GM19238 (cell line): ENCODE measurements around the gene MUC5AC.
A peak's percentile ranks its signal among the peaks of the same experiment; 100 is the strongest.

Experiments used
- DNase-seq: peaks from one replicate; pipeline ENCODE4 v3.0.0; 2011; ENCODE audit warnings: low spot score; ENCODE audit not compliant: insufficient read length

The MUC5AC gene

GRCh38 chr11:1195682-1196515, 38.1 kb downstream of the MUC5AC start:
- no peak for DNase-seq

- DNase-seq = no peak
These were observed 39.0 kb downstream of the MUC5AC start for GRCh38 chr11:1196516-1197391.

DNA sequence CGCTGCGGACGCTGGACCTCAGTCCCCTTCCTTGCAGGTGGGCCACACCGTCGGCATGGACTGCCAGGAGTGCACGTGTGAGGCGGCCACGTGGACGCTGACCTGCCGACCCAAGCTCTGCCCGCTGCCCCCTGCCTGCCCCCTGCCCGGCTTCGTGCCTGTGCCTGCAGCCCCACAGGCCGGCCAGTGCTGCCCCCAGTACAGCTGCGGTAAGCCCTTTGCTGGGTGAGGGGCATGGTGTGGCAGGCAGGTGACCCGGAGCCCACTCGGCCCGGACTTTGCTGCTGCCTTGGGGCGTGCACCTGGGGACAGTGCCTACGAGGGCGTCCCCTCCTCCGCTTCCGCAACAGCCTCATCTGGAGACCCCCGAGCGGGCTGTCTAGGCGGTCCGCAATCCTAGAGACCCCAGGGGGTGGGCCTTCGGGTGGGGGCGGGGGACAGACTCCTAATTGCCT, 39.7 kb downstream of the MUC5AC start:
- no peak for DNase-seq

DNA sequence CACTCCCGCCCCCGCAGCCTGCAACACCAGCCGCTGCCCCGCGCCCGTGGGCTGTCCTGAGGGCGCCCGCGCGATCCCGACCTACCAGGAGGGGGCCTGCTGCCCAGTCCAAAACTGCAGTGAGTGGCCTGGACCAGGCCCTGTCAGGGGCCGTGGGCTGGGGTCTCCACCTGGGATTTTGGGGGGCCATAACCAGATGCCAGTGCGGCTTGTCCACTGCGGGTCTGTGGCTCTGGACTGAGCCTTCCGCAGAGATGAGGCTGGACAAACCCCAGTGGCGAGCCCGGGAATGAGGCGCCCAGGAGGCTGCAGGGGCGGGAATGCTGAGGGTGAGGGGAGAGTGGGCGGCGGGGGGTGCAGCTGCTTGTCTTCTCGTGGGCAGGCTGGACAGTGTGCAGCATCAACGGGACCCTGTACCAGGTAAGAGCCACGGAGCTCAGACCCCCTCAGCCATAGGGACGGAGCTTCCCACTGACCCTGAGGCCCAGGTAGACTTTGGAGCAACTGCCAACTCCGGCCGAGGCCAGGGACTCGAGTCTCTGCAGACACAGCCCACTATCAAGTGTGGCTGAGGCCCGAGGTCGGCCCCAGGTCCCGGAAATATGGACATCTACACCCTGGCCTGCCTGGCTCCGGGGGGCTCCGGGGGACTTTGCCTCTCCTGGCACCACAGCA, 40.3 kb downstream of the MUC5AC start:
- DNase-seq = no peak

- DNase-seq = no peak
These were observed 40.9 kb downstream of the MUC5AC start for GRCh38 chr11:1198561-1199240.

GRCh38 chr11:1199241-1199750, 41.5 kb downstream of the MUC5AC start:
- DNase-seq = no peak

DNA sequence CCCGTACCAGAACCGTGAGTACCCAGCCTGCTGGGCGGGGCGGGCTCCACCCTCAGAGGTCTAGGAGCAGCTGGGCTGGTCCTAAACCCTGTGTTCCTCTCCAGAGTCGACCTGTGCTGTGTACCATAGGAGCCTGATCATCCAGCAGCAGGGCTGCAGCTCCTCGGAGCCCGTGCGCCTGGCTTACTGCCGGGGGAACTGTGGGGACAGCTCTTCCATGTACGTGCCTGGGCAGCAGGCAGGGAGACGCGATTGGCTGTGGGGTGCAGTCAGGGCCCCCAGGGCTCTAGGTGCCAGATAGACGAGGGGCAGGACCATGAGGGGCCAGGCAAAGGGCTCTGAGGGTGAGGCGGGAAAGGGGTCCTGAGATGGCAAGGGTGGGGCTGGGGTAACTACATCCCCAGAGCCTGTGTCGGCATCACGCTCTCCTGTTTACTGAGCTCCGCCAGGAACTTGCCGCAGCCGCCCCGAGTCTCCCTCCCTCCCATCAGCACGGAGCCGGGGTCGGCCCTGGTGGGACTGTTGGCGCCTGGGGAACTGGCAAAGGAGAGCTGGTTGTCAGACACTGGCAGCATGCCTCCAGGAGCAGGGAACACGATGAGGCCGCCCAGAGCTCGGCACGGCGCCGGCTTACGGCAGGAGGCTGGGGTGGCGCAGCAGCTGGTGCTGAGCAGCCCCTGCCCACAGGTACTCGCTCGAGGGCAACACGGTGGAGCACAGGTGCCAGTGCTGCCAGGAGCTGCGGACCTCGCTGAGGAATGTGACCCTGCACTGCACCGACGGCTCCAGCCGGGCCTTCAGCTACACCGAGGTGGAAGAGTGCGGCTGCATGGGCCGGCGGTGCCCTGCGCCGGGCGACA, 42.2 kb downstream of the MUC5AC start:
- DNase-seq = no peak

- no peak for DNase-seq
These were observed 42.9 kb downstream of the MUC5AC start for GRCh38 chr11:1200611-1201191.

DNA sequence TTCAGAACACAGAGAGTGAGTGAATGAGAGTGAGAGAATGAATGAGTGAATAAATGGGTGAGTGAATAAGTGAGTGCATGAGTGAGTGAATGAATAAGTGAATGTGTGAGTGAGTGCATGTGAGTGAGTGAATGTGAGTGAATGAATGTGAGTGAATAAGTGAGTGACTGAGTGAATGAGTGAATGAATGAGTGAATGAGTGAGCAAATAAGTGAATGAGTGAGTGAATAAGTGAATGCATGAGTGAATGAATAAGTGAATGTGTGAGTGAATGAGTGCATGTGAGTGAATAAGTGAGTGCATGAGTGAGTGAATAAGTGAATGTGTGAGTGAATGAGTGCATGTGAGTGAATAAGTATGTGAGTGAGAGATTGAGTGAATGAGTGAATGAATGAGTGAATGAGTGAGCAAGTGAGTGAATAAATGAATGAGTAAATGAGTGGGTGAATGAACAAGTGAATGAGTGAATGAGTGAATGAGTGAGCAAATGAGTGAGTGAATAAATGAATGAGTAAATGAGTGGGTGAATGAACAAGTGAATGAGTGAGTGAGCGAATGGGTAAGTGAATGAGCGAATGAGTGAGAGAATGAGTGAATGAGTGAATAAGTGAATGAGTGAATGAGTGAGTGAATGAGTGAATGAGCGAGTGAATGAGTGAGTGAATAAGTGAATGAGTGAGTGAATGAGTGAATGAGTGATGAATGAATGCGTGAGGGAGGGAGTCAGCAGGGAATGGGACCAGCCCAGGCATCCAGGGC, 43.8 kb downstream of the MUC5AC start:
- no peak for DNase-seq

- DNase-seq = no peak
These were observed 44.5 kb downstream of the MUC5AC start for GRCh38 chr11:1202154-1202775.

- peak; percentile 81 for DNase-seq
These were observed 45.2 kb downstream of the MUC5AC start for GRCh38 chr11:1202776-1203504.

DNA sequence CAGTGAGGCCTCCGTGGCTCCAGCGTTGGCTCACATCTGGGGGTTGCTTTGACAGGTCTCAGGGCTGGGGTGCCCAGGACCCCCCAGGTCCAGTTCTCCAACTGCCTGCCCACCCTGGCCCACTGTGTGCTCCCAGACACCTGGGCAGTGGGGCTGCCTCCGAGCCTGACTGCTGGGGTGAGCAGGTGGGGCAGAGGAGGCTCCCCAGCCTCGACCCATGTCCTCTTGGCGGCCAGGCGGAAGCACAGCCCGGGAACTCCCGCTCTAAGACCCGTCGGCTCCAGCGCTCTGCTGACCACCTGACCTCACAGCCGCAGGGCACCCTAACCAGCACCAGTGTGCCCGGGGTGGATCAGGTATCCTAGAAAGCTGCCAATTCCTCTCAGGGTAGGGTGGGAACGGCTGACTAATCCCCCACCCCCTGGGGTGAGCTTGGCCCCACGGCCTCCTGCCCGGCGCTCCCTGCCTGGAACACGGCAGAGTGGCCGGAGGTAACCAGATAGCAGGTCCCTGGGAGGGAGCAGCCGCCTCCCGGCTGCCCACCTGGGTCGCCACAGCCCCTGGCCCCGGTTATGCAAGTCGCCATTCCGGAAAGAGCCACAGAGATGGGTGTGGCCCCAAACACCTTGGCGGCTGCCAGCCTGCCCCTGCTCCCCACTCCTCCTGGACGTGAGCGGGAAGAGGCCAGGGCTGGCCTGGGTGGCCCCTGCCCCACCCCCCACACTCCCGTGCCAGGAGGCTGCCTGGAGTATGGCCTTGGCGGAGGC, 45.9 kb downstream of the MUC5AC start:
- DNase-seq = no peak

- no peak for DNase-seq
These were observed 46.8 kb downstream of the MUC5AC start for GRCh38 chr11:1204381-1205101.

DNA sequence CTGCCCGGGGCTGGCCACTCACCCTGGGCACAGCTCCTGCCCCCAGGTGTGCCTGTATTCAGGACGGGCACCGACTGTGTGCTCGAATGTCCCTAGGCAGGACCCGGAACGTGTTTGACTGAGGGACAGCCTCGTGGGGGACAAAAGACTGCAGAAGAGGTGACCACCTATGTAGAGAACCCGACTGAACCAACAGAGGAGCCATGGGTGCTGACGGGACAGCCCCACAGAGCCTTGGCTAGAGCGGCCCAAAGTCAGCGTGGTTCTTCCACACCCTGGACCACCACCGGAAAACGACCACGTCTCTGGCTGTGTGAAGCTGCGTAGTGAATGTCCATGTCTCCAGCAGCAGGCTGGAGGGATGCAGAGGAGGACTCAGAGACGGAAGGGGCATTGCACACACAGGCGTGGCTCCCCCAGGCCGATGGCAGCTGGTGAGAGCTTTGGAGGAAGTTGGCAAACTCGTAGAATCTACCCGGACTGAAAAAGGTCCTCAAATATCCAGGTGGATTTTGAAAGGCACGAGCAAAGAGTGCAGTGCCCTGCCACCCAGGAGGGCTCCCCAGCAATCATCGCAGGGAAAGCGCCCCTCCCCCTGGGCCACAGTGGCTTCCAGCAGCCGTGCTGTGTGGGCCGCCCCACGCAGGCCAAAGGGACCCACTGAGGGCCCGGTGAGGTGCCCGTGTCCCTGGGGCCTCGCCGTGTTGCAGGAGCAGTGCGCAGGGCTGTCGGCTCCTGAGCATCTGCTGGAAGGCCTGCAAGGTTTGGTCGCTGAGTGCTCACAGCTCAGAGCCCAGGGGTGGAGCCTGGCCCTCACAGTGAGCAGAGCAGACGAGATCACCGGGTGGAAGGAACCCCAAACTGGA, 47.6 kb downstream of the MUC5AC start:
- no peak for DNase-seq

- no peak for DNase-seq
These were observed 48.2 kb downstream of the MUC5AC start for GRCh38 chr11:1205987-1206331.
